GM12878 (cell line): Measurements from ENCODE around the gene IRF2. TPM values are rescaled to one million over a fixed set of nuclear protein-coding genes. Genes with fewer than 3 reads are reported as not detected.
A peak's percentile ranks its signal among the peaks of the same experiment; 100 is the strongest.

ENCODE experiments used
- ATAC-seq: fragments of 200-7000 bp; cut with Tn5 transposase; 3 replicates; pipeline ENCODE4 v1.9.1; 2020; ENCODE audit warnings: mild to moderate bottlenecking, moderate library complexity
- BruUV-seq: library from RNA; stranded (reverse); fragments of 400-500 nt; replicated peaks from 2 replicates; lab custom pipeline; 2021; lab: Mats Ljungman, UMichigan
- CTCF ChIA-PET: fragments of 300-600 bp; sonication (Branson Sonifier 250); formaldehyde crosslinking; extraction: SDS; loops from one replicate; lab custom pipeline; 2021; ENCODE audit warnings: inconsistent platforms; lab: Yijun Ruan, JAX
- POLR2A ChIA-PET: fragments of 350-600 bp; formaldehyde crosslinking; extraction: SDS; loops from one replicate; lab custom pipeline; 2021; ENCODE audit warnings: inconsistent platforms; lab: Charles Lee
- RAD21 ChIA-PET: fragments of 300-600 bp; sonication (Branson Sonifier 250); formaldehyde crosslinking; loops from one replicate; lab custom pipeline; 2023; ENCODE audit warnings: antibody characterized with exemption; ENCODE audit not compliant: unreplicated experiment; lab: Charles Lee
- SMC1A ChIA-PET: fragments of 300-600 bp; sonication (Branson Sonifier 250); formaldehyde crosslinking; loops from one replicate; lab custom pipeline; 2023; ENCODE audit not compliant: unreplicated experiment, uncharacterized antibody; lab: Charles Lee
- DNase-seq: peaks from one replicate; pipeline ENCODE4 v3.0.0-alpha.2; 2011; ENCODE audit warnings: low read depth, low spot score
- FAIRE-seq: peaks from 3 replicates; lab custom pipeline; 2011; peaks lifted over from hg19 to GRCh38; lab: Jason Lieb, UNC
- H2AFZ ChIP-seq: 2 replicates; pipeline ENCODE4 v1.6.0; 2011; ENCODE audit warnings: low read depth, low read length, control low read depth; ENCODE audit not compliant: control insufficient read depth
- H3K27ac ChIP-seq: 2 replicates; pipeline ENCODE4 v1.5.1; 2011; ENCODE audit warnings: control low read depth; ENCODE audit not compliant: control insufficient read depth, insufficient read depth
- H3K27me3 ChIP-seq, 2 experiments: replicated peaks in 1 of 2; 2 replicates each; pipeline versions ENCODE4 v1.6.0 to v1.6.1; 2011; ENCODE audit warnings: low read length in 1 of 2; ENCODE audit not compliant: control insufficient read depth in 2 of 2, insufficient read depth in 2 of 2
- H3K36me3 ChIP-seq, 2 experiments: 2 replicates each; pipeline ENCODE4 v1.5.1; 2011; ENCODE audit warnings: low read length in 1 of 2; ENCODE audit not compliant: control insufficient read depth in 2 of 2, insufficient read depth in 2 of 2
- H3K4me1 ChIP-seq: 2 replicates; pipeline ENCODE4 v1.6.1; 2011; ENCODE audit warnings: mild to moderate bottlenecking, low read length, moderate library complexity, mixed read lengths; ENCODE audit not compliant: control insufficient read depth, insufficient read depth
- H3K4me2 ChIP-seq: 2 replicates; pipeline ENCODE4 v1.6.0; 2011; ENCODE audit warnings: control low read depth; ENCODE audit not compliant: control insufficient read depth, insufficient read depth
- H3K4me3 ChIP-seq: fragments of 200-600 bp; sonication (generic); 2 replicates; pipeline ENCODE4 v1.5.1; 2016
- H3K79me2 ChIP-seq: 2 replicates; pipeline ENCODE4 v1.6.0; 2011; ENCODE audit warnings: low read length; ENCODE audit not compliant: control insufficient read depth, insufficient read depth
- H3K9ac ChIP-seq: 2 replicates; pipeline ENCODE4 v1.8.0; 2011; ENCODE audit warnings: low read length, control low read depth, mixed read lengths; ENCODE audit not compliant: control insufficient read depth, insufficient read depth
- H3K9me3 ChIP-seq: replicated peaks from 3 replicates; pipeline ENCODE4 v1.5.1; 2011; ENCODE audit warnings: mild to moderate bottlenecking, low read length; ENCODE audit not compliant: control insufficient read depth, insufficient read depth
- H4K20me1 ChIP-seq: 2 replicates; pipeline ENCODE4 v1.6.0; 2011; ENCODE audit not compliant: control insufficient read depth, insufficient read depth
- BCLAF1 ChIP-seq: fragments of 450-650 bp; IDR thresholded peaks from 2 replicates; pipeline ENCODE4 v1.6.1; 2017; ENCODE audit warnings: antibody characterized with exemption, mild to moderate bottlenecking, moderate library complexity
- BRCA1 ChIP-seq: IDR thresholded peaks from 2 replicates; pipeline ENCODE4 v1.6.1; 2011; ENCODE audit warnings: low read depth, low read length, improper control_type of control experiment
- CHD1 ChIP-seq: IDR thresholded peaks from 2 replicates; pipeline ENCODE4 v1.6.1; 2012; ENCODE audit warnings: low read depth, low read length, improper control_type of control experiment
- E2F4 ChIP-seq: IDR thresholded peaks from 2 replicates; pipeline ENCODE4 v1.6.1; 2012; ENCODE audit warnings: low read depth, low read length, improper control_type of control experiment
- HDGF ChIP-seq: fragments of 450-650 bp; IDR thresholded peaks from 2 replicates; pipeline ENCODE4 v1.6.1; 2016; ENCODE audit warnings: antibody characterized with exemption
- IRF4 ChIP-seq: IDR thresholded peaks from 2 replicates; pipeline ENCODE4 v1.6.1; 2011; ENCODE audit warnings: low read depth, low read length
- JUNB ChIP-seq: IDR thresholded peaks from 2 replicates; pipeline ENCODE4 v1.6.1; 2016; ENCODE audit warnings: antibody characterized with exemption, mild to moderate bottlenecking
- LARP7 ChIP-seq: fragments of 450-650 bp; IDR thresholded peaks from 2 replicates; pipeline ENCODE4 v1.6.1; 2017; ENCODE audit warnings: mild to moderate bottlenecking
- MEF2B ChIP-seq: fragments of 450-650 bp; IDR thresholded peaks from 2 replicates; pipeline ENCODE4 v1.6.1; 2018; ENCODE audit warnings: mild to moderate bottlenecking, moderate library complexity; ENCODE audit not compliant: partially characterized antibody, poor library complexity, severe bottlenecking
- MTA3 ChIP-seq: IDR thresholded peaks from 2 replicates; pipeline ENCODE4 v1.6.1; 2012; ENCODE audit warnings: low read length, inconsistent platforms, borderline replicate concordance
- NFYA ChIP-seq: IDR thresholded peaks from 2 replicates; pipeline ENCODE4 v1.6.1; 2011; ENCODE audit warnings: low read depth, mild to moderate bottlenecking, low read length, improper control_type of control experiment, borderline replicate concordance
- NR2C2 ChIP-seq: IDR thresholded peaks from 2 replicates; pipeline ENCODE4 v1.6.1; 2011; ENCODE audit warnings: borderline replicate concordance, low read depth; ENCODE audit not compliant: control insufficient read depth, insufficient read length
- PAX5 ChIP-seq: IDR thresholded peaks from 2 replicates; pipeline ENCODE4 v1.6.1; 2011; ENCODE audit warnings: low read depth, low read length, borderline replicate concordance
- RCOR1 ChIP-seq: conservative IDR thresholded peaks from 2 replicates; pipeline ENCODE4 v1.6.1; 2012; ENCODE audit warnings: low read depth, low read length, improper control_type of control experiment
- SIN3A ChIP-seq: IDR thresholded peaks from 2 replicates; pipeline ENCODE4 v1.6.1; 2012; ENCODE audit warnings: low read depth, low read length, improper control_type of control experiment
- SIX5 ChIP-seq: IDR thresholded peaks from 2 replicates; pipeline ENCODE4 v1.6.1; 2011; ENCODE audit warnings: mild to moderate bottlenecking, low read depth, low read length, moderate library complexity; ENCODE audit not compliant: severe bottlenecking
- SKIL ChIP-seq: fragments of 450-650 bp; IDR thresholded peaks from 2 replicates; pipeline ENCODE4 v1.6.1; 2017; ENCODE audit warnings: mild to moderate bottlenecking, low read depth, inconsistent platforms; ENCODE audit not compliant: poor library complexity, severe bottlenecking
- SMAD5 ChIP-seq: IDR thresholded peaks from 2 replicates; pipeline ENCODE4 v1.6.1; 2016; ENCODE audit warnings: antibody characterized with exemption, low read depth
- SPI1 ChIP-seq: IDR thresholded peaks from 2 replicates; pipeline ENCODE4 v1.6.1; 2011; ENCODE audit warnings: low read depth, mild to moderate bottlenecking, low read length, moderate library complexity, borderline replicate concordance; ENCODE audit not compliant: insufficient read depth
- WGBS: methylation state at CpG from one replicate; pipeline ENCODE4 v1.1.6; 2016; ENCODE audit warnings: low lambda C conversion rate; ENCODE audit not compliant: insufficient replicate concordance, insufficient coverage; ENCODE audit errors: missing lambda C conversion rate; 5-methylcytosine and 5-hydroxymethylcytosine counted together
- in situ Hi-C: fragments of 300-500 bp; cut with MboI; formaldehyde crosslinking; loops from 9 replicates; pipeline ENCODE4 v1.14.3; 2018; ENCODE audit warnings: mixed read lengths
- intact Hi-C: fragments of 100-400 bp; cut with micrococcal nuclease; formaldehyde crosslinking; loops from one replicate; pipeline ENCODE4 v1.14.2; 2022; ENCODE audit not compliant: unreplicated experiment
- polyA plus RNA-seq, 11 experiments: library from polyadenylated mRNA; depleted of rRNA in 4 of 11; unstranded in 6 of 11; stranded (reverse) in 5 of 11; fragments of >200 nt; fragmentation: Nextera tagmentation in 4 of 11; fragmentation: Illumina TruSeq in 1 of 11; extraction: Ambion mirVana in 4 of 11; extraction: Trizol in 1 of 11; gene quantifications; 1 replicate in 1 of 11; 2 replicates in 10 of 11; pipeline versions ENCODE4 v1.2.1 to v1.2.3, GENCODE V29; 2011 to 2016; ENCODE audit warnings: inconsistent platforms in 2 of 11, missing spikeins in 2 of 11, low read depth in 1 of 11
- total RNA-seq, 4 experiments: library from RNA; depleted of rRNA in 3 of 4; stranded (reverse); fragments of >200 nt in 3 of 4; fragmentation: Illumina TruSeq in 1 of 4; extraction: Trizol in 1 of 4; gene quantifications; 2 replicates each; pipeline versions ENCODE4 v1.2.1 to v1.2.3, GENCODE V29; 2013 to 2021

The IRF2 gene
- total and polyA plus RNA-seq, 10 of the 15 experiments (the other 5 are each of a cell fraction or from before 2014, with no cell fraction given), result 45.1 to 99.3 (median 58.9) TPM

- CTCF ChIA-PET, result interaction anchor here (0.9 to 13.5 kb wide), 6 partner anchors 25 to 89 kb away, joined by 3 to 166 read pairs (median 22); no protein-coding TSS in a partner anchor
- TF ChIP-seq BCLAF1 (no peak), RCOR1 (no peak), MEF2B (peak; percentile 48), CHD1 (no peak), JUNB (0 out of 2 replicates have a peak, but pooled peaks have one; percentile 7), SMAD5 (no peak), SKIL (peak; percentile 76), NR2C2 (no peak), SIX5 (no peak), E2F4 (no peak), SIN3A (no peak), LARP7 (peak; percentile 52; the same call in 1 of the 2 replicates), SPI1 (peak; percentile 11; the same call in 1 of the 2 replicates), HDGF (no peak), IRF4 (peak; percentile 76; the same call in 1 of the 2 replicates), MTA3 (no peak), PAX5 (peak; percentile 46; the same call in 1 of the 2 replicates), BRCA1 (no peak), NFYA (no peak)
Measured at GRCh38 chr4:184355111-184355604, 119.2 kb downstream of the IRF2 start.

More at GRCh38 chr4:184355111-184355604, 119.2 kb downstream of the IRF2 start:
- H4K20me1 ChIP-seq, result no peaks in the 10 kb centered on the region
- no peak overlapping the region for H3K4me3 ChIP-seq
- BruUV-seq, result no TSS peak
- intact Hi-C loops, result no loop called here
- H3K27ac ChIP-seq, result peak overlapping the region; percentile 99
- H3K27me3 ChIP-seq, result no peaks in the 10 kb centered on the region
- ChIA-PET POLR2A (interaction anchor here (0.5 to 16.9 kb wide), 9 partner anchors 11 to 231 kb away, joined by 3 to 445 read pairs (median 7); no protein-coding TSS in a partner anchor), RAD21 (interaction anchor here (1.2 to 14.9 kb wide), 11 partner anchors 11 to 181 kb away, joined by 5 to 419 read pairs (median 92); no protein-coding TSS in a partner anchor), SMC1A (interaction anchor here (0.6 to 17.5 kb wide), 11 partner anchors 11 to 180 kb away, joined by 3 to 411 read pairs (median 138); no protein-coding TSS in a partner anchor)
- peak; percentile 84 for DNase-seq
- no peak for FAIRE-seq
- peaks cover 16% of the 10 kb centered on the region for H3K4me1 ChIP-seq
- no peak overlapping the region for H2AFZ ChIP-seq
- in situ Hi-C loops, result no loop called here
- H3K36me3 ChIP-seq, result no peaks in the 10 kb centered on the region
- H3K4me2 ChIP-seq, result peak overlapping the region; percentile 86
- ATAC-seq, result peak; percentile 15
- H3K79me2 ChIP-seq, result peaks cover 41% of the 10 kb centered on the region
- no peaks in the 10 kb centered on the region; the same call in 2 of the 3 replicates for H3K9me3 ChIP-seq
- H3K9ac ChIP-seq, result peak overlapping the region; percentile 16; the same call in 1 of the 2 replicates
- WGBS, result 18% methylated on average over 2 of the region's 2 CpGs
